A549 (cell line): Measurements from ENCODE around the gene CDC42BPG. TPM values are rescaled to one million over a fixed set of nuclear protein-coding genes. Genes with fewer than 3 reads are reported as not detected.

Experiments used
- ATAC-seq, 2 experiments: fragments of 200-7000 bp in 1 of 2; fragments of >200 bp in 1 of 2; cut with Nextera tagmentation in 1 of 2; cut with Tn5 transposase in 1 of 2; 3 replicates each; pipeline versions ENCODE4 v1.8.0 to v1.9.1; 2018 to 2020; ENCODE audit warnings: mild to moderate bottlenecking in 1 of 2, moderate library complexity in 1 of 2
- CTCF ChIA-PET: fragments of 300-600 bp; sonication (Branson Sonifier 250); formaldehyde crosslinking; extraction: SDS; loops from one replicate; lab custom pipeline; 2021; ENCODE audit warnings: antibody characterized with exemption, inconsistent platforms; lab: Yijun Ruan, JAX
- POLR2A ChIA-PET: fragments of 350-600 bp; formaldehyde crosslinking; extraction: SDS; loops from one replicate; lab custom pipeline; 2021; ENCODE audit warnings: antibody characterized with exemption, inconsistent platforms; lab: Yijun Ruan, JAX
- DNase-seq, 2 experiments: peaks; one replicate each; pipeline versions ENCODE4 v3.0.0 to v3.0.0-alpha.2; 2011 to 2016; ENCODE audit warnings: low read depth in 1 of 2, low spot score in 1 of 2
- FAIRE-seq: peaks from 2 replicates; lab custom pipeline; 2011; peaks lifted over from hg19 to GRCh38; lab: Jason Lieb, UNC
- H3K27ac ChIP-seq, 2 experiments: fragments of >200 bp; sonication (Bioruptor Twin); formaldehyde crosslinking; 3 replicates each; pipeline ENCODE4 v1.5.1; 2016 to 2017
- H3K4me1 ChIP-seq: fragments of >200 bp; sonication (Bioruptor Twin); formaldehyde crosslinking; 3 replicates; pipeline ENCODE4 v1.6.1; 2016
- H3K4me2 ChIP-seq: fragments of >200 bp; sonication (Bioruptor Twin); formaldehyde crosslinking; 3 replicates; pipeline ENCODE4 v1.6.1; 2016
- H3K4me3 ChIP-seq: fragments of >200 bp; sonication (Bioruptor Twin); formaldehyde crosslinking; 3 replicates; pipeline ENCODE4 v1.5.1; 2016
- H3K9me3 ChIP-seq: fragments of >200 bp; sonication (Bioruptor Twin); formaldehyde crosslinking; 3 replicates; pipeline ENCODE4 v1.6.1; 2016
- CBX2 ChIP-seq: fragments of 200-600 bp; sonication (generic); IDR thresholded peaks from 2 replicates; pipeline ENCODE4 v1.6.1; 2016; ENCODE audit warnings: low read depth, mild to moderate bottlenecking, borderline replicate concordance
- CHD4 ChIP-seq: fragments of 200-600 bp; sonication (generic); IDR thresholded peaks from 2 replicates; pipeline ENCODE4 v1.6.1; 2016; ENCODE audit warnings: antibody characterized with exemption, mild to moderate bottlenecking, borderline replicate concordance
- EP300 ChIP-seq, 2 experiments: fragments of >200 bp; sonication (Bioruptor Twin); formaldehyde crosslinking; IDR thresholded peaks; 2 replicates in 1 of 2; 3 replicates in 1 of 2; pipeline ENCODE4 v1.6.1; 2016 to 2017
- FOXS1 ChIP-seq: fragments of 250-450 bp; sonication (Bioruptor Pico); IDR thresholded peaks from 2 replicates; pipeline ENCODE4 v1.5.0; 2020; ENCODE audit warnings: mild to moderate bottlenecking, moderate library complexity
- HOXB13 ChIP-seq: fragments of 250-450 bp; sonication (Bioruptor Pico); IDR thresholded peaks from 2 replicates; pipeline ENCODE4 v1.5.0; 2020; ENCODE audit warnings: low read depth, mild to moderate bottlenecking, moderate library complexity
- KDM1A ChIP-seq: fragments of 200-600 bp; sonication (generic); IDR thresholded peaks from 2 replicates; pipeline ENCODE4 v1.6.1; 2016; ENCODE audit warnings: low read depth, mild to moderate bottlenecking
- KDM5A ChIP-seq: fragments of 200-600 bp; sonication (generic); IDR thresholded peaks from 2 replicates; pipeline ENCODE4 v1.6.1; 2016; ENCODE audit warnings: antibody characterized with exemption, mild to moderate bottlenecking
- MAFK ChIP-seq: fragments of 450-650 bp; IDR thresholded peaks from 2 replicates; pipeline ENCODE4 v1.6.1; 2014; ENCODE audit not compliant: partially characterized antibody
- MYC ChIP-seq: IDR thresholded peaks from 2 replicates; pipeline ENCODE4 v1.6.1; 2012; ENCODE audit warnings: mild to moderate bottlenecking, inconsistent platforms, low read length, improper control_type of control experiment, borderline replicate concordance
- NFE2L2 ChIP-seq: fragments of 150-350 bp; conservative IDR thresholded peaks from 2 replicates; pipeline ENCODE4 v1.6.1; 2014; ENCODE audit warnings: low read length
- NPAS2 ChIP-seq: fragments of 250-450 bp; sonication (Bioruptor Pico); IDR thresholded peaks from 2 replicates; pipeline ENCODE4 v1.8.0; 2022; ENCODE audit warnings: mild to moderate bottlenecking, moderate library complexity, borderline replicate concordance
- RAD21 ChIP-seq, 2 experiments: fragments of >200 bp in 1 of 2; sonication (Bioruptor Twin) in 1 of 2; formaldehyde crosslinking in 1 of 2; IDR thresholded peaks in 1 of 2; conservative IDR thresholded peaks in 1 of 2; 2 replicates in 1 of 2; 3 replicates in 1 of 2; pipeline ENCODE4 v1.6.1; 2012 to 2018; ENCODE audit warnings: inconsistent platforms in 1 of 2
- RCOR1 ChIP-seq: fragments of 150-350 bp; IDR thresholded peaks from 2 replicates; pipeline ENCODE4 v1.6.1; 2014; ENCODE audit warnings: antibody characterized with exemption, low read length, low read depth
- RFX5 ChIP-seq: fragments of 450-650 bp; IDR thresholded peaks from 2 replicates; pipeline ENCODE4 v1.7.1; 2014; ENCODE audit warnings: antibody characterized with exemption, mild to moderate bottlenecking, moderate library complexity
- SREBF2 ChIP-seq: fragments of 450-650 bp; IDR thresholded peaks from 2 replicates; pipeline ENCODE4 v1.6.1; 2014; ENCODE audit warnings: mild to moderate bottlenecking, moderate library complexity
- TFCP2L1 ChIP-seq: fragments of 250-450 bp; sonication (Bioruptor Pico); IDR thresholded peaks from 2 replicates; pipeline ENCODE4 v1.5.0; 2021; ENCODE audit warnings: mild to moderate bottlenecking
- ZFP36 ChIP-seq: fragments of 450-650 bp; IDR thresholded peaks from 2 replicates; pipeline ENCODE4 v1.6.1; 2014; ENCODE audit warnings: borderline replicate concordance; ENCODE audit not compliant: partially characterized antibody
- WGBS: methylation state at CpG from one replicate; pipeline ENCODE4 v1.1.6; 2017; ENCODE audit errors: missing lambda C conversion rate; 5-methylcytosine and 5-hydroxymethylcytosine counted together
- polyA plus RNA-seq, 4 experiments: library from polyadenylated mRNA; depleted of rRNA in 3 of 4; stranded (reverse); fragments of >200 nt; fragmentation: RNase III in 1 of 4; extraction: RNeasy Plus Mini Kit Qiagen cat#74134 plus additional on column Dnase treatment in 1 of 4; gene quantifications; 2 replicates in 3 of 4; 3 replicates in 1 of 4; pipeline ENCODE4 v1.2.3, GENCODE V29; 2011 to 2017
- TF ChIP-seq, protein P1 (sequence below): fragments of 250-450 bp; sonication (Bioruptor Pico); IDR thresholded peaks from 2 replicates; pipeline ENCODE4 v1.5.0; 2020; ENCODE audit warnings: low read depth, mild to moderate bottlenecking, moderate library complexity
- TF ChIP-seq, protein P2 (sequence below): fragments of >200 bp; sonication (Bioruptor Twin); formaldehyde crosslinking; IDR thresholded peaks from 2 replicates; pipeline ENCODE4 v1.6.1; 2016

CDC42BPG gene
- polyA plus RNA-seq, 2 of the 4 experiments (the other 2 are of a cell fraction) = 0.35 to 1.0 TPM

DNA sequence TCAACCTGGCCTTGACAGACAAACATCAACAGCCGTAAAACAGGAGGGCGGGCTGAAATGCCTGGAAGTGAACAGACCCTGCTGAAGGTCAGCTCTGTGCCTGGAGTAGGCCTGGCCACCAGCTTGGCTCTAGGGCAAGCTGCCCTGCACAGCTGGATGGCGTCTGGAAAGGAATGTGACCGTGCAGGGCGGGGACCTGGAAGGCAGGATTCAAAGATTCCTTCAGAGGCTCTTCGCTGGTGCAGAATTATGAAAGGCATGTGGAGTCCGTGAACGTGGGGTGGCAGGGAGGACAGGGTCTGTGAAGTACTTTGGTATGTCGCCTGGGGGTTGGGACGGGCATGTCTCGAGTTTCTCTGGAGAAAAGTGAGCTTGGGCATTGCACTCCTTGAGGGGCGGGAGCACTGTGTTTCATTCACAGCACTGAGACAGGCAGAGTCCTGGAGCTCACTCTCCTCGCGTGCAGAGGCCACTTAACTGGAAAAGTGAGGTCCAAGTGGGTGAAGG lies 32.4 kb upstream of the CDC42BPG start:
- Histone ChIP-seq H3K4me2 (peak overlapping the region; percentile 95), H3K9me3 (no peaks in the 10 kb centered on the region), H3K4me1 (peaks cover 39% of the 10 kb centered on the region), H3K4me3 (peak overlapping the region; percentile 90), H3K27ac (peak overlapping the region; percentile 88 to 92)
- DNase-seq (no peak), FAIRE-seq (no peak), ATAC-seq (peak; percentile 12 to 32; a peak in 3 of 6 replicates)
- WGBS = 4% methylated on average over 14 of the region's 14 CpGs
- POLR2A ChIA-PET = interaction anchor here (1.7 to 4.4 kb wide), 4 partner anchors 8 to 28 kb away, joined by 6 to 27 read pairs (median 16); no protein-coding TSS in a partner anchor
- CTCF ChIA-PET = interaction anchor here (0.7 to 31.5 kb wide), 6 partner anchors 15 to 150 kb away, joined by 3 to 1607 read pairs (median 7); partner anchors contain the start of genes ARL2, CDC42BPG and SNX15
- TF ChIP-seq ZFP36 (no peak), HOXB13 (no peak), CHD4 (no peak), NFE2L2 (no peak), EP300 (IDR thresholded peaks at IDR 0.05) (no peak), TFCP2L1 (CRISPR knock-in tag) (no peak), SREBF2 (no peak), RCOR1 (no peak), FOXS1 (CRISPR knock-in tag) (no peak), KDM1A (no peak), MAFK (no peak), RAD21 (conservative IDR thresholded peaks at IDR 0.05 in 1 of 2, IDR thresholded peaks at IDR 0.05 in 1 of 2) (no peak; a peak in 1 of 5 replicates)
- TF ChIP-seq, protein P1, sequence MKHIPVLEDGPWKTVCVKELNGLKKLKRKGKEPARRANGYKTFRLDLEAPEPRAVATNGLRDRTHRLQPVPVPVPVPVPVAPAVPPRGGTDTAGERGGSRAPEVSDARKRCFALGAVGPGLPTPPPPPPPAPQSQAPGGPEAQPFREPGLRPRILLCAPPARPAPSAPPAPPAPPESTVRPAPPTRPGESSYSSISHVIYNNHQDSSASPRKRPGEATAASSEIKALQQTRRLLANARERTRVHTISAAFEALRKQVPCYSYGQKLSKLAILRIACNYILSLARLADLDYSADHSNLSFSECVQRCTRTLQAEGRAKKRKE (CRISPR knock-in tag) = no peak
- TF ChIP-seq, all 56 proteins: peak for 0

DNA sequence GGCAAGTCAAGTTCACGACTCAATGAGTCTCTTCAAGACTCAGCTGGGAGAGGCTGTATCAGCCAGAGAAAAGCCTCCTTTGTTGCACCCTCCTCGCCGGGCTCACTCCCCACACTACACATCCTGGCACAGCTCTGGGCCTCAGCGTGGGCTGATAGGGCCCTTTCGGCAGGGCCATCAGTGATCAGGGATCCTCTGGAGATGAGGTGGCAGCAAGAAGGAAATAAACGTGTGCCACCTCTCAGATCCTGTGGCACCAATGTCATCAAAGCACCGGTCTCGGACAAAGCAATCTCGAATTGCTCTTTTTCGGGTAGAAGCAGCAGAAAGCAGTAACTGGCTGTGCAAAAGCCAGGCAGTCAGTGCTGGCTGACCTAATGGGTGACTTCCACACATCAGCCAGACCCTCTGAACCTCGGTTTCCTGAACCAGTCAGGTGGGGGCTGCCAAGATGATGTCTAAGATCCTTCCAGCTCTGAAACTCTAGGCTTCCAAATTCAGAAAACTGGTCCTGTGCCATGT lies 31.8 kb upstream of the CDC42BPG start:
- no peak for TF ChIP-seq NPAS2
- no peak for TF ChIP-seq MYC
- TF ChIP-seq KDM1A = no peak
- no peak for TF ChIP-seq RAD21 (conservative IDR thresholded peaks at IDR 0.05 in 1 of 2, IDR thresholded peaks at IDR 0.05 in 1 of 2)
- TF ChIP-seq, protein P2, sequence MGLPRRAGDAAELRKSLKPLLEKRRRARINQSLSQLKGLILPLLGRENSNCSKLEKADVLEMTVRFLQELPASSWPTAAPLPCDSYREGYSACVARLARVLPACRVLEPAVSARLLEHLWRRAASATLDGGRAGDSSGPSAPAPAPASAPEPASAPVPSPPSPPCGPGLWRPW = no peak
- TF ChIP-seq CBX2 = no peak
- no peak for TF ChIP-seq KDM5A
- TF ChIP-seq RFX5 = no peak
- TF ChIP-seq, all 56 proteins: peak for 0
- no peaks in the 10 kb centered on the region for H3K9me3 ChIP-seq
- ChIA-PET CTCF (interaction anchor here (1.0 to 31.5 kb wide), 5 partner anchors 15 to 151 kb away, joined by 3 to 1607 read pairs (median 10); partner anchors contain the start of genes ARL2, CDC42BPG and SNX15), POLR2A (interaction anchor here (2.3 to 4.4 kb wide), 2 partner anchors 20 to 28 kb away, joined by 7 to 27 read pairs; no protein-coding TSS in a partner anchor)
- DNase-seq (no peak), ATAC-seq (no peak), FAIRE-seq (no peak)
- peaks cover 45% of the 10 kb centered on the region for H3K4me1 ChIP-seq
- peak overlapping the region; percentile 95 for H3K4me2 ChIP-seq
- H3K27ac ChIP-seq = peak overlapping the region; percentile 88 to 92
- WGBS = 62% methylated on average over 11 of the region's 11 CpGs
- peak overlapping the region; percentile 90 for H3K4me3 ChIP-seq

DNA sequence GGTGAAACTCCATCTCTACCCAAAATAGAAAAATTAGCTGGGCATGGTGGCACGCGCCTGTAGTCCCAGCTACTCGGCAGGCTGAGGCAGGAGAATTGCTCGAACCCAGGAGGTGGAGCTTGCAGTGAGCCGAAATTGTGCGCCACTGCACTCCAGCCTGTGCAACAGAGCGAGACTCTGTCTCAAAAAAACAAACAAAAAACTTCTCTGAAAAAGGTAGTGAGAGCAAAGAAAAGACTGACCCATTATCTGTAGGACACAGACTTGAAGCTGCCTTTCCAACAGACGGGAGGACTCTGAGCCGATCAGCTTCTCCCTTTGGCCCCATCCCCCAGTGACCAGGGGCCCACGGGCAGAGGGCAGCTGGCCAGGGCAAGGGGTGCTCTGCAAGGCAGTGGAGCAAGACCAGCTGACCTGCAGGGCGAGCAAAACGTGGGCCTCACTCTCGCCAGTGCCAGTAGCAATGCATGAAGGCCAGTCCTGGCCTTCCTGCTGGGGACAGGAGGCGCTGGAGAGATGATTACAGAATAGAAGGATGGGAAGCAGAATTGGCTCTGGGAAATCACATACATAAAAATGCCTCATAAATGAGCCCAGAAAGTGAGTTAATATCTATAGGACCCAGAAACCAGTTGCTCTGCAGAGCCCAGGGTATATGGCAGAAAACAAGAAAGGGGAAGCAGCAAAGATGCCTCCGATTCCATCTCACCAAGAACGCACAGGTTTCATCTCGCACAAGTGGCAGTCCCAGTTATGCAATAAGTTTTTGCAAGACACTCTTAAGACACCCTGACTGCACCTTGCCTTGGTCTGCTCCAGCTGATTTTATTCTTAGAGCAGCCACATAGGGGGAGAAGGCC lies 31.1 kb upstream of the CDC42BPG start:
- TF ChIP-seq NPAS2 = no peak
- peaks cover 52% of the 10 kb centered on the region for H3K4me1 ChIP-seq
- ChIA-PET CTCF (interaction anchor here (0.8 to 31.5 kb wide), 7 partner anchors 16 to 205 kb away, joined by 3 to 1607 read pairs (median 4); partner anchors contain the start of genes ARL2, BATF2, CDC42BPG and SNX15), POLR2A (interaction anchor here (4.4 kb wide), 1 partner anchor 20 kb away, joined by 27 read pairs; no protein-coding TSS in a partner anchor)
- H3K4me2 ChIP-seq = peak overlapping the region; percentile 95
- FAIRE-seq = no peak
- no peak for DNase-seq
- H3K9me3 ChIP-seq = no peaks in the 10 kb centered on the region
- WGBS = 85% methylated on average over 17 of the region's 17 CpGs
- no peak overlapping the region for H3K4me3 ChIP-seq
- peak overlapping the region in 1 of 2 experiments; percentile 92; a peak in 3 of 6 replicates for H3K27ac ChIP-seq
- no peak for ATAC-seq
